ENCODE data around the gene PLAC1. TPM values are rescaled to one million over a fixed set of nuclear protein-coding genes. Genes with fewer than 3 reads are reported as not detected.

PLAC1 gene
- polyA plus RNA-seq, 1 experiment, result 0.43 TPM

- H3K36me3 ChIP-seq (ENCODE audit: control insufficient read depth, insufficient read depth, low read length), result no peaks in the 10 kb centered on the region
- TF ChIP-seq, protein P1, sequence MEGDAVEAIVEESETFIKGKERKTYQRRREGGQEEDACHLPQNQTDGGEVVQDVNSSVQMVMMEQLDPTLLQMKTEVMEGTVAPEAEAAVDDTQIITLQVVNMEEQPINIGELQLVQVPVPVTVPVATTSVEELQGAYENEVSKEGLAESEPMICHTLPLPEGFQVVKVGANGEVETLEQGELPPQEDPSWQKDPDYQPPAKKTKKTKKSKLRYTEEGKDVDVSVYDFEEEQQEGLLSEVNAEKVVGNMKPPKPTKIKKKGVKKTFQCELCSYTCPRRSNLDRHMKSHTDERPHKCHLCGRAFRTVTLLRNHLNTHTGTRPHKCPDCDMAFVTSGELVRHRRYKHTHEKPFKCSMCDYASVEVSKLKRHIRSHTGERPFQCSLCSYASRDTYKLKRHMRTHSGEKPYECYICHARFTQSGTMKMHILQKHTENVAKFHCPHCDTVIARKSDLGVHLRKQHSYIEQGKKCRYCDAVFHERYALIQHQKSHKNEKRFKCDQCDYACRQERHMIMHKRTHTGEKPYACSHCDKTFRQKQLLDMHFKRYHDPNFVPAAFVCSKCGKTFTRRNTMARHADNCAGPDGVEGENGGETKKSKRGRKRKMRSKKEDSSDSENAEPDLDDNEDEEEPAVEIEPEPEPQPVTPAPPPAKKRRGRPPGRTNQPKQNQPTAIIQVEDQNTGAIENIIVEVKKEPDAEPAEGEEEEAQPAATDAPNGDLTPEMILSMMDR (IDR thresholded peaks at IDR 0.05; ENCODE audit: insufficient read depth, low read depth, low read length), result no peak
- no peaks in the 10 kb centered on the region for H3K27me3 ChIP-seq (ENCODE audit: control insufficient read depth, insufficient read depth, low read length)
- ChIA-PET POLR2A (interaction anchor here (0.6 kb wide), 1 partner anchor 74 kb away, joined by 3 read pairs; no protein-coding TSS in a partner anchor), CTCF (interaction anchor here (0.9 kb wide), 1 partner anchor 75 kb away, joined by 3 read pairs; no protein-coding TSS in a partner anchor)
- peak; percentile 37 for DNase-seq (ENCODE audit: low read depth)
- H3K4me3 ChIP-seq (ENCODE audit: low read depth, low read length), result no peak overlapping the region
These were observed 20.9 kb upstream of the PLAC1 start for GRCh38 chrX:134679221-134679620.

DNA sequence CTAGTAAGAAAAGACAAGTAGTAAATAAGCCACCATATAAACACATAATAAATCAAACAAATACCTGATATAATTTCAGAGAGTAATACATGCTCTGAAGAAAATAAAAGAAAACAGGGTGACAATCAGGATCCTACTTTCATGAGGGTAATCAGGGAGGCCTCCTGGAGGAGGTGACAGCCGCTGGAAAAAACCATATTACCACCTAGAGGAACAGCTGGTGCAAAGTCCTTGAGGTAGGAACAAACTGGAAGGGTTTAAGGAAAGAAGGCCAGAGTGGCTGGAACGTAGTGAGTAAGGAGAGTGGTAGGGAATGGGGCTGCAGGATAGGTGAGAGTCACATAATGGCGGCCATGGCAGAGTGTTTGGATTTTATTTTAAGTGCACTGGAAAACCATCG is 19.1 kb upstream of the PLAC1 start:
- ChIA-PET CTCF (no interaction called here), POLR2A (no interaction called here)

DNA sequence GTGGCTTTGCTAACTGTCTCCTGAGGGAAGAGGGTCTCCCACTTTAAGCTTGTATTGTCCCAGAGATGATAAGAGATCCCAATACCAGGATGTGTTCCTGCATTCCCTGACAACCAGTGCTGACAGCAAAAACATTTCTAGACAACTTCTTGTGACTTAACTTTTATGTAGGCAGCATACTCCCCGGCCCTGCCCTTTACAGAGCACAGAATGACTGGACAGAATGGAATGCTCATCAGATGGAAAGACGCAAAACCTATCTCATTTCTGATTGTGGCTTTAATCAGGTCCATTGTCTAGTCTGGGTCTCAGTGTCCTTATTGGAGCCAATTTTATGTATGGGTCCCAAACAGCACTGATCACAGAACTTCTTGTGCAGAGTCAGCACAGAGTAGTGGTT is 18.2 kb upstream of the PLAC1 start:
- TF ChIP-seq, protein P1 (IDR thresholded peaks at IDR 0.05; ENCODE audit: insufficient read depth, low read depth, low read length), result no peak
- peak; percentile 50 for DNase-seq (ENCODE audit: low read depth)
- ChIA-PET CTCF (no interaction called here), POLR2A (no interaction called here)
- Histone ChIP-seq H3K4me3 (ENCODE audit: low read depth, low read length) (no peak overlapping the region), H3K27me3 (ENCODE audit: control insufficient read depth, insufficient read depth, low read length) (no peaks in the 10 kb centered on the region), H3K36me3 (ENCODE audit: control insufficient read depth, insufficient read depth, low read length) (no peaks in the 10 kb centered on the region)

More for the DNA sequence above, 19.1 kb upstream of the PLAC1 start:
- Histone ChIP-seq H3K27me3 (ENCODE audit: control insufficient read depth, insufficient read depth, low read length) (no peaks in the 10 kb centered on the region), H3K4me3 (ENCODE audit: low read depth, low read length) (no peak overlapping the region), H3K36me3 (ENCODE audit: control insufficient read depth, insufficient read depth, low read length) (no peaks in the 10 kb centered on the region)
- DNase-seq (ENCODE audit: low read depth), result no peak
- TF ChIP-seq, protein P1 (IDR thresholded peaks at IDR 0.05; ENCODE audit: insufficient read depth, low read depth, low read length), result no peak

- TF ChIP-seq, protein P1 (IDR thresholded peaks at IDR 0.05; ENCODE audit: insufficient read depth, low read depth, low read length), result no peak
- Histone ChIP-seq H3K4me3 (ENCODE audit: low read depth, low read length) (no peak overlapping the region), H3K36me3 (ENCODE audit: control insufficient read depth, insufficient read depth, low read length) (no peaks in the 10 kb centered on the region), H3K27me3 (ENCODE audit: control insufficient read depth, insufficient read depth, low read length) (no peaks in the 10 kb centered on the region)
- ChIA-PET CTCF (no interaction called here), POLR2A (no interaction called here)
- DNase-seq (ENCODE audit: low read depth), result no peak
These were observed 14.9 kb upstream of the PLAC1 start for GRCh38 chrX:134673123-134673522.

GRCh38 chrX:134672101-134672500 is 13.8 kb upstream of the PLAC1 start:
- Histone ChIP-seq H3K36me3 (ENCODE audit: control insufficient read depth, insufficient read depth, low read length) (no peaks in the 10 kb centered on the region), H3K4me3 (ENCODE audit: low read depth, low read length) (no peak overlapping the region), H3K27me3 (ENCODE audit: control insufficient read depth, insufficient read depth, low read length) (no peaks in the 10 kb centered on the region)
- CTCF ChIA-PET, result no interaction called here
- TF ChIP-seq, protein P1 (IDR thresholded peaks at IDR 0.05; ENCODE audit: insufficient read depth, low read depth, low read length), result no peak
- DNase-seq (ENCODE audit: low read depth), result no peak
- POLR2A ChIA-PET, result no interaction called here
